Karpas-422 (cell line): ENCODE data around the gene BICRAL. TPM values are rescaled to one million over a fixed set of nuclear protein-coding genes. Genes with fewer than 3 reads are reported as not detected.
"Not testable (repeated sequence)": the region's sequence is repeated elsewhere in the genome, so short reads cannot be mapped to it uniquely, and the experiment has no call there.

Source experiments
- DNase-seq: peaks from one replicate; pipeline ENCODE4 v3.0.0-alpha.2; 2015
- H2AFZ ChIP-seq: fragments of 200-600 bp; sonication (generic); 2 replicates; pipeline ENCODE4 v1.6.1; 2014; ENCODE audit warnings: antibody characterized with exemption, low read length, mixed read lengths
- H3K27ac ChIP-seq: fragments of 200-600 bp; sonication (generic); 2 replicates; pipeline ENCODE4 v1.5.1; 2014; ENCODE audit warnings: mild to moderate bottlenecking, low read length, moderate library complexity
- H3K27me3 ChIP-seq: fragments of 200-600 bp; sonication (generic); 2 replicates; pipeline ENCODE4 v1.6.1; 2014; ENCODE audit warnings: low read length, mixed read lengths
- H3K36me3 ChIP-seq: fragments of 200-600 bp; sonication (generic); 2 replicates; pipeline ENCODE4 v1.6.1; 2014; ENCODE audit warnings: low read length, mixed read lengths; ENCODE audit not compliant: insufficient read depth
- H3K4me1 ChIP-seq: fragments of 200-600 bp; sonication (generic); 2 replicates; pipeline ENCODE4 v1.6.1; 2014; ENCODE audit warnings: mild to moderate bottlenecking, low read length, mixed read lengths
- H3K4me2 ChIP-seq: fragments of 200-600 bp; sonication (generic); 2 replicates; pipeline ENCODE4 v1.6.1; 2014; ENCODE audit warnings: low read length, low read depth, mild to moderate bottlenecking; ENCODE audit not compliant: poor library complexity, severe bottlenecking
- H3K4me3 ChIP-seq: fragments of 200-600 bp; sonication (generic); 2 replicates; pipeline ENCODE4 v1.5.1; 2014; ENCODE audit warnings: mild to moderate bottlenecking, antibody characterized with exemption, low read length, mixed read lengths
- H3K79me2 ChIP-seq: fragments of 200-600 bp; sonication (generic); 2 replicates; pipeline ENCODE4 v1.6.1; 2014; ENCODE audit warnings: mild to moderate bottlenecking, low read length, mixed read lengths
- H3K9ac ChIP-seq: fragments of 200-600 bp; sonication (generic); 2 replicates; pipeline ENCODE4 v1.6.0; 2014; ENCODE audit warnings: low read length
- H3K9me2 ChIP-seq: fragments of 200-600 bp; sonication (generic), shearing (Covaris generic); replicated peaks from 2 replicates; pipeline ENCODE4 v1.6.0; 2014; ENCODE audit warnings: mild to moderate bottlenecking, low read length, moderate library complexity; ENCODE audit not compliant: insufficient read depth
- H3K9me3 ChIP-seq: fragments of 300-700, 200-600 bp; sonication (generic); 2 replicates; pipeline ENCODE4 v1.6.1; 2014; ENCODE audit warnings: low read length, mixed read lengths
- H4K20me1 ChIP-seq: fragments of 200-600 bp; sonication (generic); 2 replicates; pipeline ENCODE4 v1.6.1; 2014; ENCODE audit warnings: mild to moderate bottlenecking, antibody characterized with exemption, low read length, low read depth; ENCODE audit not compliant: insufficient read depth
- total RNA-seq: library from RNA; depleted of rRNA; stranded (reverse); fragments of >200 nt; shearing (Covaris generic); gene quantifications from 2 replicates; pipeline ENCODE4 v1.2.3, GENCODE V29; 2014; ENCODE audit warnings: low replicate concordance

BICRAL gene
- total RNA-seq, 1 experiment from 2014 or later: 16.8 TPM

GRCh38 chr6:42894041-42894828 lies 112.4 kb downstream of the BICRAL start:
- H2AFZ ChIP-seq, H3K27me3 ChIP-seq, H3K9me3 ChIP-seq, H3K9me2 ChIP-seq, H3K79me2 ChIP-seq, H4K20me1 ChIP-seq, H3K36me3 ChIP-seq: not testable (repeated sequence)
- H3K9ac ChIP-seq: peak overlapping the region; percentile 68
- peak overlapping the region; percentile 97 for H3K27ac ChIP-seq
- peak; percentile 83 for DNase-seq
- peak overlapping the region; percentile 68 for H3K4me2 ChIP-seq
- peak overlapping the region; percentile 54; the same call in 1 of the 2 replicates for H3K4me3 ChIP-seq
- peaks cover 53% of the 10 kb centered on the region for H3K4me1 ChIP-seq

- no peaks in the 10 kb centered on the region for H3K9me3 ChIP-seq
- H4K20me1 ChIP-seq: no peaks in the 10 kb centered on the region
- H3K27ac ChIP-seq: no peak overlapping the region
- H3K4me3 ChIP-seq: no peak overlapping the region
- H2AFZ ChIP-seq: no peak overlapping the region
- H3K9me2 ChIP-seq: no peaks in the 10 kb centered on the region
- no peak overlapping the region for H3K9ac ChIP-seq
- no peaks in the 10 kb centered on the region for H3K79me2 ChIP-seq
- no peak overlapping the region for H3K4me2 ChIP-seq
- H3K4me1 ChIP-seq: peaks cover 42% of the 10 kb centered on the region
- no peak for DNase-seq
- no peaks in the 10 kb centered on the region for H3K36me3 ChIP-seq
- H3K27me3 ChIP-seq: no peaks in the 10 kb centered on the region
Measured at GRCh38 chr6:42896178-42896719, 114.4 kb downstream of the BICRAL start.

- H3K4me2 ChIP-seq: peak overlapping the region; percentile 63
- no peaks in the 10 kb centered on the region for H3K27me3 ChIP-seq
- H3K79me2 ChIP-seq: no peaks in the 10 kb centered on the region
- H3K27ac ChIP-seq: no peak overlapping the region
- DNase-seq: peak; percentile 94
- peaks cover 41% of the 10 kb centered on the region for H3K4me1 ChIP-seq
- H3K4me3 ChIP-seq: no peak overlapping the region
- no peaks in the 10 kb centered on the region for H3K9me3 ChIP-seq
- H3K9me2 ChIP-seq: no peaks in the 10 kb centered on the region
- H2AFZ ChIP-seq: no peak overlapping the region; the same call in 1 of the 2 replicates
- H3K9ac ChIP-seq: no peak overlapping the region
- no peaks in the 10 kb centered on the region for H4K20me1 ChIP-seq
- H3K36me3 ChIP-seq: no peaks in the 10 kb centered on the region
Measured at GRCh38 chr6:42898891-42899361, 117.1 kb downstream of the BICRAL start.

- Histone ChIP-seq H3K4me2 (no peak overlapping the region), H3K9me2 (no peaks in the 10 kb centered on the region), H3K27ac (no peak overlapping the region), H3K27me3 (no peaks in the 10 kb centered on the region), H3K9me3 (no peaks in the 10 kb centered on the region), H3K4me1 (peaks cover 32% of the 10 kb centered on the region), H3K9ac (no peak overlapping the region), H3K79me2 (no peaks in the 10 kb centered on the region), H4K20me1 (no peaks in the 10 kb centered on the region), H3K4me3 (no peak overlapping the region), H3K36me3 (no peaks in the 10 kb centered on the region), H2AFZ (no peak overlapping the region)
- DNase-seq: no peak
Measured at GRCh38 chr6:42899871-42900270, 118.0 kb downstream of the BICRAL start.

- Histone ChIP-seq H3K9me3 (no peaks in the 10 kb centered on the region), H3K9me2 (no peaks in the 10 kb centered on the region), H4K20me1 (no peaks in the 10 kb centered on the region), H3K4me2 (peak overlapping the region; percentile 52), H3K27me3 (no peaks in the 10 kb centered on the region), H3K4me1 (peaks cover 31% of the 10 kb centered on the region), H3K27ac (no peak overlapping the region), H2AFZ (peak overlapping the region; percentile 51; the same call in 1 of the 2 replicates), H3K79me2 (no peaks in the 10 kb centered on the region), H3K9ac (peak overlapping the region; percentile 42; the same call in 1 of the 2 replicates), H3K36me3 (no peaks in the 10 kb centered on the region), H3K4me3 (peak overlapping the region; percentile 51; the same call in 1 of the 2 replicates)
- DNase-seq: peak; percentile 93
Measured at GRCh38 chr6:42901538-42901957, 119.7 kb downstream of the BICRAL start.

- Histone ChIP-seq H3K9ac (peak overlapping the region; percentile 42), H3K4me1 (peaks cover 31% of the 10 kb centered on the region), H3K4me3 (peak overlapping the region; percentile 51), H3K27ac (peak overlapping the region; percentile 74), H3K4me2 (peak overlapping the region; percentile 52), H2AFZ (peak overlapping the region; percentile 82)
- H3K79me2 ChIP-seq, H4K20me1 ChIP-seq, H3K9me3 ChIP-seq, H3K27me3 ChIP-seq, H3K36me3 ChIP-seq, H3K9me2 ChIP-seq: not testable (repeated sequence)
- DNase-seq: peak; percentile 84
Measured at GRCh38 chr6:42902429-42903263, 120.8 kb downstream of the BICRAL start.

GRCh38 chr6:42904467-42904866 lies 122.6 kb downstream of the BICRAL start:
- Histone ChIP-seq H3K4me2 (no peak overlapping the region), H3K27ac (no peak overlapping the region), H3K4me3 (no peak overlapping the region), H3K79me2 (no peaks in the 10 kb centered on the region), H3K27me3 (no peaks in the 10 kb centered on the region), H4K20me1 (no peaks in the 10 kb centered on the region), H2AFZ (no peak overlapping the region), H3K9ac (no peak overlapping the region), H3K9me2 (no peaks in the 10 kb centered on the region), H3K4me1 (peaks cover 26% of the 10 kb centered on the region), H3K36me3 (no peaks in the 10 kb centered on the region), H3K9me3 (no peaks in the 10 kb centered on the region)
- DNase-seq: no peak

- Histone ChIP-seq H3K9ac (no peak overlapping the region), H3K79me2 (no peaks in the 10 kb centered on the region), H3K27me3 (no peaks in the 10 kb centered on the region), H3K4me2 (no peak overlapping the region), H3K9me3 (no peaks in the 10 kb centered on the region), H3K4me1 (peaks cover 12% of the 10 kb centered on the region), H2AFZ (no peak overlapping the region), H4K20me1 (no peaks in the 10 kb centered on the region), H3K4me3 (no peak overlapping the region), H3K27ac (no peak overlapping the region), H3K36me3 (no peaks in the 10 kb centered on the region), H3K9me2 (no peaks in the 10 kb centered on the region)
- no peak for DNase-seq
Measured at GRCh38 chr6:42907336-42907735, 125.5 kb downstream of the BICRAL start.
